CD4-positive, CD25-positive, alpha-beta regulatory T cell (primary cell): ENCODE results near the gene ANKRD39. TPM values are rescaled to one million over a fixed set of nuclear protein-coding genes. Genes with fewer than 3 reads are reported as not detected.

Source experiments
- ATAC-seq, 2 donors: fragments of 150-1000 bp; cut with Tn5 transposase; one replicate each; pipeline ENCODE4 v1.10.0; 2021; ENCODE audit warnings: low read depth in 2 of 2, moderate number of reproducible peaks in 2 of 2, moderate library complexity in 1 of 2
- DNase-seq, 3 donors: peaks; one replicate each; pipeline versions ENCODE4 v3.0.0 to v3.0.0-alpha.2; 2012 to 2022; ENCODE audit warnings: mixed read lengths in 1 of 3
- H3K27ac ChIP-seq: one replicate; pipeline ENCODE4 v1.7.0; 2013; ENCODE audit warnings: mild to moderate bottlenecking, low read length; ENCODE audit not compliant: insufficient read depth, poor library complexity, severe bottlenecking
- H3K27me3 ChIP-seq: one replicate; pipeline ENCODE4 v1.7.0; 2013; ENCODE audit warnings: low read length; ENCODE audit not compliant: control insufficient read depth, insufficient read depth
- H3K36me3 ChIP-seq: one replicate; pipeline ENCODE4 v1.7.0; 2013; ENCODE audit warnings: mild to moderate bottlenecking, low read length, moderate library complexity; ENCODE audit not compliant: control insufficient read depth, insufficient read depth
- H3K4me1 ChIP-seq: 2 replicates; pipeline ENCODE4 v1.7.0; 2013; ENCODE audit warnings: mild to moderate bottlenecking, low read length; ENCODE audit not compliant: insufficient read depth, control insufficient read depth, poor library complexity, severe bottlenecking
- H3K4me3 ChIP-seq: one replicate; pipeline ENCODE4 v1.7.0; 2013; ENCODE audit warnings: low read depth, mild to moderate bottlenecking, low read length, moderate library complexity
- H3K9me3 ChIP-seq, 2 experiments: 1 replicate in 1 of 2; 2 replicates in 1 of 2; pipeline ENCODE4 v1.7.0; 2013; ENCODE audit warnings: low read length in 2 of 2, mild to moderate bottlenecking in 1 of 2, moderate library complexity in 1 of 2; ENCODE audit not compliant: control insufficient read depth in 2 of 2
- H3K27ac Mint-ChIP-seq, 3 donors: one replicate each; pipeline ENCODE4 v1.8.0; 2020 to 2022; ENCODE audit warnings: mild to moderate bottlenecking in 3 of 3, mixed read lengths in 3 of 3, moderate library complexity in 2 of 3
- H3K27me3 Mint-ChIP-seq: one replicate; pipeline ENCODE4 v1.8.0; 2022; ENCODE audit warnings: mild to moderate bottlenecking, mixed read lengths
- H3K36me3 Mint-ChIP-seq: one replicate; pipeline ENCODE4 v1.8.0; 2020; ENCODE audit warnings: mixed read lengths
- H3K4me1 Mint-ChIP-seq, 4 donors: one replicate each; pipeline ENCODE4 v1.8.0; 2020 to 2022; ENCODE audit warnings: mixed read lengths in 4 of 4, mild to moderate bottlenecking in 1 of 4
- H3K4me3 Mint-ChIP-seq, 4 donors: one replicate each; pipeline ENCODE4 v1.8.0; 2020 to 2022; ENCODE audit warnings: mild to moderate bottlenecking in 4 of 4, mixed read lengths in 4 of 4, moderate library complexity in 3 of 4
- H3K9me3 Mint-ChIP-seq, 7 donors: one replicate each; pipeline ENCODE4 v1.8.0; 2020 to 2022; ENCODE audit warnings: mixed read lengths in 7 of 7, mild to moderate bottlenecking in 3 of 7, moderate library complexity in 2 of 7
- polyA plus RNA-seq, 4 donors: library from polyadenylated mRNA; unstranded; fragments of 300-500 nt; fragmentation: Illumina TruSeq; gene quantifications; one replicate each; pipeline ENCODE4 v1.2.3, GENCODE V29; 2021
- total RNA-seq: library from RNA; stranded (reverse); gene quantifications from one replicate; pipeline ENCODE4 v1.2.3, GENCODE V29; 2022

ANKRD39 gene
- total and polyA plus RNA-seq, 5 donors from 2014 or later: 30.2 to 44.4 (median 35.0) TPM

DNA sequence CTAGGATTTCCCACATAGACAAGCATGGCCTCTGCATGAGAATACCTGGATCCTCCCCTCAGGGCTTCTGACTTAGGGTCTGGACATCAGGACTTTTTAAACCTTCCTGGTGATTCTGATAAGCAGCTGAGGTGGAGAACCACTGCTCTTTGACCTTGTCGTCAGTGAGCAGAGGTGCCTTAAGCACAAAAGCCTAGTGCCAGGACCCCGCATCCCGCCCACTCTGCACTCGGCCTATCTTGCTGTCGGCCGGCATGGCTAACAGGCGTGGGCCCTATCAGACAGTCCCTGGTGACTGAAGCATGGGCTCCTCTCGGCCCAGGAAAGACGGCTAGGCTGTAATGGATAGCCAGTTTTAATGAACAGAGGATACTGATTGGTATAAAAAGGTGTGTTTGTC lies 20.2 kb downstream of the ANKRD39 start:
- no peak overlapping the region for H3K27ac ChIP-seq
- ATAC-seq: no peak

DNA sequence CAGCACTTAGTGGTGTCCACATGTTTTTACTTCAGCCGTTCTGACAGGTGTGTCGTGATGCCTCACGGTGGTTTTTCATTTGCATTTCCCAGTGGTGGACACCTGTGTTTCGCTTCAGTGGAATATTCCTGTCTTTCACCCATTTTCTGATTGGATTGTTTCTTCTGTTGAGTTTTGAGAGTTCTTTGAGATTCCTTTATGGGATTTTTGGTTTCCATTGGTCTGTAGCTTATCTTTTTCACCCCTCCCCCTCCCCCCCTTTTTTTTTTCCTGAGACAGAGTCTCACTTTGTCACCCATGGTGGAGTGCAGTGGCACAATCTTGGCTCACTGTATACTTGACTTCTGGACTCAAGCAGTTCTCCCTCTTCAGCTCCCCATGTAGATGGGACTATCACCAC lies 22.0 kb downstream of the ANKRD39 start:
- no peak for ATAC-seq
- Mint-ChIP-seq H3K4me3 (no peak overlapping the region), H3K27me3 (no peaks in the 10 kb centered on the region), H3K4me1 (peaks cover 0 to 13% (median 3%) of the 10 kb centered on the region in 4 donors), H3K36me3 (peaks cover 18% of the 10 kb centered on the region), H3K9me3 (no peaks in the 10 kb centered on the region), H3K27ac (no peak overlapping the region)
- Histone ChIP-seq H3K4me1 (peaks cover 19% of the 10 kb centered on the region), H3K27me3 (no peaks in the 10 kb centered on the region), H3K9me3 (no peaks in the 10 kb centered on the region), H3K36me3 (peaks cover 29% of the 10 kb centered on the region), H3K27ac (no peak overlapping the region), H3K4me3 (no peak overlapping the region)
- no peak for DNase-seq

More for the DNA sequence above, 20.2 kb downstream of the ANKRD39 start:
- Histone ChIP-seq H3K4me1 (peaks cover 19% of the 10 kb centered on the region), H3K27me3 (no peaks in the 10 kb centered on the region), H3K9me3 (no peaks in the 10 kb centered on the region), H3K36me3 (peaks cover 12% of the 10 kb centered on the region), H3K4me3 (no peak overlapping the region)
- DNase-seq: no peak
- Mint-ChIP-seq H3K9me3 (no peaks in the 10 kb centered on the region), H3K4me3 (no peak overlapping the region), H3K36me3 (peaks cover 9% of the 10 kb centered on the region), H3K4me1 (peaks cover 0 to 17% (median 4%) of the 10 kb centered on the region in 4 donors), H3K27ac (no peak overlapping the region), H3K27me3 (no peaks in the 10 kb centered on the region)

DNA sequence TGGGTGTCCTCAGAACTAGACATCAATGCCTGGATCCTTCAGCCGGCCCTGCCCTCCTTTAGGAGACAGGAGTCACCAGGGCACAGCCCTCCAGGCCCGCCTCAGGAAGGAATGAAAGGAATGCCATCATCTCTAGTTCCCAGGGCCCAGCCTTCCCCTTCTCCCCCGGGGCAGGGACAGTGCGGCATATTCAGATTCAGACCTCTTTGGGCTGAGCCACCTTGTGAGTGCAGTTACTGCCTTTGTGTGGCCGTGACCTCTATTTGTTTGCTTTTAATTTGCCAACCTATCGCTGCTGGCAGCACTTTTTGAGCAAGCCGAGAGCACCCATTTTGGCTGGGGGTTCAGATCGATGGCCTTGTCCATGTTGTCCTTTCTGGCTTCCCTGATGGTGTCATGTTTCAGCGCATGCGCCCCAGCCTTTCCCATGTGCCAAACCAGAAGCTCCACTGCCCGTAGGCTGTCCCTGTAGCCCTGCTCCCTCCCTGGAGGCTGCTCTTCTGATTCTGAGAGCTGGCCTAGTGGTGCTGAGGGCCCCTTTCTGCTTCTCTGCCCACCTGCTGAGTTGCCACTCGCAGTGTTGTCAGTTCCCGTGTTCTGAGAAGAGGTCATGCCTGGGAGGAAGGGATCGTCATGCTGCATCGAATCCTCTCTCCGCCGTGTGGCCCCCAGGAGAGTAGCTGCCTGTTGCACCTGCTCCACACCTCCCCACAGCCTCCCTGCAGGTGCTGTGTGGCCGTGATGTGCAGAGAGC lies 24.9 kb downstream of the ANKRD39 start:
- peaks cover 55% of the 10 kb centered on the region for H3K36me3 ChIP-seq
- no peaks in the 10 kb centered on the region for H3K4me1 ChIP-seq
- no peak overlapping the region for H3K4me3 ChIP-seq
- Mint-ChIP-seq H3K27ac (peak overlapping the region in 1 of 3 donors; percentile 77), H3K27me3 (no peaks in the 10 kb centered on the region), H3K4me3 (no peak overlapping the region), H3K9me3 (no peaks in the 10 kb centered on the region), H3K4me1 (peaks cover 0 to 7% (median 3%) of the 10 kb centered on the region in 4 donors), H3K36me3 (peaks cover 41% of the 10 kb centered on the region)
- no peak for ATAC-seq
- DNase-seq: no peak
- no peaks in the 10 kb centered on the region for H3K9me3 ChIP-seq
- H3K27me3 ChIP-seq: no peaks in the 10 kb centered on the region
- H3K27ac ChIP-seq: no peak overlapping the region

DNA sequence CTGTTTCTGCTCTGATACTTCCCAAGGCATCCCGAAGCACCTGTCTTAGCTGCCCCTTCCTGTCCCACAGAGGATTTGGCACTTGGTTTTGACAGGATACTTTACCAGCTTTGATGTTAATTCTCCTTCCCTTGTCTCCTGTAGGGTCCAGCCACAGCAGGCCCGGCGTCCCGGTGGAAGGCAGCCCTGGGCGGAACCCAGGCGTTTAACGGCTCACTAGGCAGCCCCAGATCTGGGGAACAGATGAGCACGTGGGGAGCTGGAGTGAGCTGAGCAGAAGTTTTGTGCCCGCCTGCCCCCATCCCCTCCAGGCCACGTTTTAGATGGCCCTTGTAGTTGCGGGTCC lies 25.4 kb downstream of the ANKRD39 start:
- ATAC-seq (no peak), DNase-seq (no peak)
- H3K27ac Mint-ChIP-seq: no peak overlapping the region
- no peaks in the 10 kb centered on the region for H3K4me1 ChIP-seq
- H3K9me3 Mint-ChIP-seq: no peaks in the 10 kb centered on the region
- H3K27ac ChIP-seq: no peak overlapping the region
- H3K4me1 Mint-ChIP-seq: peaks cover 0 to 7% (median 3%) of the 10 kb centered on the region in 4 donors
- H3K36me3 ChIP-seq: peaks cover 60% of the 10 kb centered on the region
- H3K4me3 ChIP-seq: no peak overlapping the region
- no peaks in the 10 kb centered on the region for H3K9me3 ChIP-seq
- H3K36me3 Mint-ChIP-seq: peaks cover 43% of the 10 kb centered on the region
- H3K4me3 Mint-ChIP-seq: no peak overlapping the region
- H3K27me3 Mint-ChIP-seq: no peaks in the 10 kb centered on the region
- H3K27me3 ChIP-seq: no peaks in the 10 kb centered on the region

DNA sequence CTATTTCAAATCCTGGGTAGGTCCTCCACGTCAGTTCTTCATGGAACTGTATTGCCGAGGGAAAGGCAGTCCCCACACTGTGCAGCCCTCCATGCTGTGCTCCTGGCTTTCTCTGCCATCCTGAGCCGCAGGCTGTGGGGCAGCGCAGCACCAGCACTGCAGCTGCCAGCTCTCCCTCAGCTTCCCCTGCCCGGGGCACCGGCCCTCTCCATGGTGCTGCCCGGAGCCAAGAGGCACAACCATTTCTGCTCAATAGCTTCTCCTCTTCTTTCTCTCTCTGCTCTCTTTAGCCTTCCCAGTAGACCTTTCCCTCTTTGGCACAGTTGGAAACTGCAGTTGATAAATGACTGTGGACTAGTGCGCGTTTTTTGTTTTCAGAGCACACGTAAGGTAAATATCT lies 26.1 kb downstream of the ANKRD39 start:
- H3K36me3 ChIP-seq: peaks cover 66% of the 10 kb centered on the region
- H3K36me3 Mint-ChIP-seq: peaks cover 43% of the 10 kb centered on the region

DNA sequence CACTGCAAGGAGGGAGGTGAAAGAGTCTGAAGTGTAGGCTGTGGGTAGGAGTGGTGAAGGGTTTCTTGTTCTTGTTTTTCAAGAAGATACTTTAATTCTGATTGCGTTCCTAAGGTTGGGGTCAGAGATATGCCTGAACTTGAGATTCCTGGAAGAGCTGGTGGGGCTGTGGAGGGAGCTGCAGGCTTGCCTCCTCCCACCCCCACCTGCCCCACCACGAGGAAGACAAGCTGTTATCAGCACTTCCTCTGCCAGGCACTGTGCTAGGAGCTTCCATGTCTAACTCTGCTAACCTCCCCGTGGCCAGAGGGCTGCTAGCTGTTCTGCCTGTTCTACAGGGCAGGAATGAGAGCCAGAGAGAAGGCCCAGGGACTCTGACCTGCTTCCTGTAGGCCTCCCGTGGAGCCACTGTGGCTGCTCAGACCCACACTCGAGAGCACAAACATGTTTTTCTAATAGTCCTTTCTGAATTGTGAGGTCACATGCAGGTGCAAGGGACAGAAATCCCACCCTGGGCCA lies 27.7 kb downstream of the ANKRD39 start:
- Histone ChIP-seq H3K9me3 (no peaks in the 10 kb centered on the region), H3K27me3 (no peaks in the 10 kb centered on the region), H3K4me3 (no peak overlapping the region), H3K27ac (no peak overlapping the region), H3K4me1 (no peaks in the 10 kb centered on the region), H3K36me3 (peaks cover 81% of the 10 kb centered on the region)
- peaks cover 46% of the 10 kb centered on the region for H3K36me3 Mint-ChIP-seq
- H3K9me3 Mint-ChIP-seq: no peaks in the 10 kb centered on the region
- H3K4me1 Mint-ChIP-seq: peaks cover 0 to 7% (median 3%) of the 10 kb centered on the region in 4 donors
- no peaks in the 10 kb centered on the region for H3K27me3 Mint-ChIP-seq
- H3K27ac Mint-ChIP-seq: peak overlapping the region in 1 of 3 donors; percentile 72
- DNase-seq (no peak), ATAC-seq (no peak)
- no peak overlapping the region for H3K4me3 Mint-ChIP-seq

More for the DNA sequence above, 26.1 kb downstream of the ANKRD39 start:
- Histone ChIP-seq H3K4me1 (no peaks in the 10 kb centered on the region), H3K9me3 (no peaks in the 10 kb centered on the region), H3K27ac (no peak overlapping the region), H3K4me3 (no peak overlapping the region), H3K27me3 (no peaks in the 10 kb centered on the region)
- no peak for DNase-seq
- Mint-ChIP-seq H3K4me1 (peaks cover 0 to 7% (median 3%) of the 10 kb centered on the region in 4 donors), H3K27me3 (no peaks in the 10 kb centered on the region), H3K27ac (peak overlapping the region in 1 of 3 donors; percentile 55), H3K4me3 (no peak overlapping the region), H3K9me3 (no peaks in the 10 kb centered on the region)
- ATAC-seq: no peak

DNA sequence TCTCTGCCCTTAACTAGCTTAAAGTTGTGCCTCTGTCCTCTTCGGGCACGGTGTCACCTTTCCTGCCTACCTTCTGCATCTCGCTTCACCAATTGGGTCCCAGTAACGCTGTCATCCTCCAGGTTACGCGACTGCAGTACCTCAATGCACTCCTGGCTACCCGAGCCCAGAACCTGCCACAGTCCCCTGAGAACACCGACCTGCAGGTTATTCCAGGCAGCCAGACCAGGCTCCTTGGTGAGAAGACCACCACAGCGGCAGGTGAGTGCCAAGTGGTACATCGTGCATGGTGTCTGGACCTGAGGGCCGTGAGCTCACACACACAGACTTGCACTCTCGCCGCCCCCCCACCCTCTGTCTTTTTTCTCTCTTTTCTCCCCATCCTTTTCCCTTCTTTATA lies 28.9 kb downstream of the ANKRD39 start:
- ATAC-seq (no peak), DNase-seq (no peak)
- H3K9me3 Mint-ChIP-seq: no peaks in the 10 kb centered on the region
- no peaks in the 10 kb centered on the region for H3K4me1 ChIP-seq
- no peaks in the 10 kb centered on the region for H3K27me3 ChIP-seq
- H3K27ac ChIP-seq: no peak overlapping the region
- peaks cover 0 to 9% (median 5%) of the 10 kb centered on the region in 4 donors for H3K4me1 Mint-ChIP-seq
- H3K4me3 Mint-ChIP-seq: no peak overlapping the region
- no peak overlapping the region for H3K4me3 ChIP-seq
- H3K27me3 Mint-ChIP-seq: no peaks in the 10 kb centered on the region
- H3K27ac Mint-ChIP-seq: no peak overlapping the region
- peaks cover 91% of the 10 kb centered on the region for H3K36me3 ChIP-seq
- peaks cover 49% of the 10 kb centered on the region for H3K36me3 Mint-ChIP-seq
- no peaks in the 10 kb centered on the region for H3K9me3 ChIP-seq

DNA sequence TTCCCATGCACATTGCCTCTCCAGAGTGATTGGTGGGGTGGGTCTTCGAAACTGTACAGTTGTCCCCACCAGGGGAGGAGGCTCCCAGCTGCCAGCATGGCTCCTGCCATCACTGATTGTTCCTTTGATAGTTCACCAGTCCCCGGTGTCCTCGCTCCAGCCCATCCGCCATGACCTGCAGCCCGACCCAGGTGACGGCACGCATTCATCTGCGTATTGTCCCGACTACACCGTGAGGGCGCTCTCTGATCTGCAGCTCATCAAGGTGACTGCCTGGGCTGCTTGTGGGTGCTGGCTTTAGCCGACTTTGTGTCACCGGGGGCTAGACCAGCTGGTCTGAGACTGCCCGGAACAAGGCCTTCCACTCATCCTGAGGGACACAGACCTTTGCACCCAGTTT lies 29.4 kb downstream of the ANKRD39 start:
- Mint-ChIP-seq H3K4me1 (peaks cover 0 to 12% (median 6%) of the 10 kb centered on the region in 4 donors), H3K36me3 (peaks cover 47% of the 10 kb centered on the region), H3K4me3 (peak overlapping the region in 1 of 4 donors; percentile 27), H3K27ac (no peak overlapping the region), H3K9me3 (no peaks in the 10 kb centered on the region), H3K27me3 (no peaks in the 10 kb centered on the region)
- Histone ChIP-seq H3K36me3 (peaks cover 91% of the 10 kb centered on the region), H3K9me3 (no peaks in the 10 kb centered on the region), H3K4me1 (no peaks in the 10 kb centered on the region), H3K27ac (no peak overlapping the region), H3K4me3 (no peak overlapping the region), H3K27me3 (no peaks in the 10 kb centered on the region)
- DNase-seq (no peak), ATAC-seq (no peak)
